Measurements from ENCODE around the gene PIGN.

PIGN gene

GRCh38 chr18:62105376-62105775, 81.5 kb downstream of the PIGN start:
- no peak for DNase-seq

DNA sequence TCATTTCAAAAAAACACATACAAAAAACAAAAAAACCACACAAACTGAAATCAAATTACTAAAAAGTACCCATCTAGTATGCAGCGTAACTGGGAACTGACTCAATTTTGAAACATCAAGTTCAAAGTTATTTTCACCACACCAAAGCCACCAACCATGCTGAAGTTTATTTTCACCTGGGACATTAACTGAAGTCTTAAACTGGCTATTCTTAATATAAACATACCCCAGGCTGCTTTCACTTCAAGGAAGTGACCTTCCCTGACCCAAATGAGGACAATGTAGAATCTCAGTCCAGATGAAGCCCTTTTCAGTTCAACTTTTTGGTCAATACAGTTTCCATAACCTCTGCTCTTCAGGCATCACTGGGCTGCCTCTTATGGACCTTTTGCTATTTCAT, 84.6 kb downstream of the PIGN start:
- DNase-seq = no peak

- DNase-seq = no peak
Measured at GRCh38 chr18:62101321-62101721, 85.5 kb downstream of the PIGN start.

DNA sequence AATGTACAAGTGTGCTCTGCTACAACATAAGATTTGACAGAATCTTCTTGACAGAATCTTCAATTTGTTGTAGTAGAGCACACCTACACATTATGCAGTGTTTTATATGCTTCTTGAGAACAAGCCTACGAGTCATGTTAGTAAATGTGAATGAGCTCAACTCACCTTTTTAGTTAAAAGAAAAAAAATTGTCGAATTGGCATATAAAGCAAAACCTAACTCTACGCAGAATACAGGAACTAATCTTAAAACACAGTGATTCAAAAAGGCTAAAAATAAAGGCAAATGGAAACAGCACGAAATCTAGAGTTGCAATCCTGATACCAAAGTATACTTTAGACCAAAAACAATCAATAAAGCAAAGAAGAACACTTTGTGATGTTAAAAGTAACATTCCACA, 87.9 kb downstream of the PIGN start:
- no peak for DNase-seq

- no peak for DNase-seq
Measured at GRCh38 chr18:62097698-62098097, 89.2 kb downstream of the PIGN start.

- DNase-seq = no peak
Measured at GRCh38 chr18:62091487-62092120, 95.3 kb downstream of the PIGN start.

DNA sequence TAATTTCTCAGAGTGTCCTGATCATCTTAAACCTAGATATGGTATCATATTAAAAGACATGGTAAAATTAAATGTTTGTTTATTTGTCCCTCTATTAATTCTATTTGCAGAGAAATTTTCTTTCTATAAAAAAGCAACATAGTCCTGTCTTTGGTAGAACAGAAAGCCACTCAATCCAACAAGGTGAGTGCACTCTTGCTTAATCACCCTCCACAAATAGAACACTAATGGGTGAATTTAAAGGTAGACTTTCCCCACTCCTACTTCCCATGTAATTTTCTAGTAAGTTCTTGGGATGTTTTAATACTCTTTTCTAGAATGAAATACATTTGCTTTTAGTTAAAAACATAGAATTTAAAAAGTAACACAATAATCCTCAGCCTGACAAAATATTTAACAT, 97.7 kb downstream of the PIGN start:
- no peak for DNase-seq

DNA sequence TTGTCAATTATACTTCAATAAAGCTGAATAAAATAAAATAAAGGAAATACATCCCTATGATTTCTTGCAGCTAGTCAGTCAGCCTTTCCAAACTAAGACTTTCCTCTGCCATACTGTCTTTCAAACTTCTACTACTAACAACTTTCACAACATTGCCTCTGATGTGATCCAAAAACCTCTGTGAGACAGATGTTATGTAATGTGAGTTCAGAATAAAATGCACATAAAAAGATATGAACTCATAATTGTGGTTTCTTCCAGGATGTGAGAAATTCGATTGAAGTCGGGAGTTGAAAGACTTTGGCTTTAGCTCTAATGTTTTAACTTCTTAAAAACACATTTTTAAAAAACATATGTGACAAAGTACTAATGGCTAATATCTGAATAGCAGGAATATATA, 98.7 kb downstream of the PIGN start:
- DNase-seq = no peak

- DNase-seq = no peak
Measured at GRCh38 chr18:62085756-62086155, 101.1 kb downstream of the PIGN start.

- no peak for DNase-seq
Measured at GRCh38 chr18:62081761-62082294, 105.0 kb downstream of the PIGN start.

DNA sequence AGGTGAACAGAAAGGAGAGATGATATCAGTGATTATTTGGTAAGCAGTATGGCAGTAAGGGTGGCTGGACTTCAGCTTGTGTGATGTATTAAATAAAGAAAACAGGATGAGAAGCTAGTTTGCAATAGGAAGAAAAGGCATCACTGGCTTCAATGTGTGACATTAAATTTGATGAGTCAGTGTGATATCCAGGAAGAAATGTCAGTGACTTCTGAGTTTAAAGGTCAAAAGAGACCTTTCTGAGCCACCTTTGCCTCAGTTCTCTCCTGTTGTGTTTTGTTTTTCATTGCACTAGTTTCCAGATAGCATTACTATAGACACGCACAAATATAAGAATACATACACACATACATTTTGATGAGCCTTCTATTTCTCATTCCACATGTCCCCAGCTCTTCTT, 105.6 kb downstream of the PIGN start:
- DNase-seq = no peak

- DNase-seq = no peak
Measured at GRCh38 chr18:62080172-62080900, 106.5 kb downstream of the PIGN start.

GRCh38 chr18:62073461-62074281, 113.2 kb downstream of the PIGN start:
- DNase-seq = no peak

DNA sequence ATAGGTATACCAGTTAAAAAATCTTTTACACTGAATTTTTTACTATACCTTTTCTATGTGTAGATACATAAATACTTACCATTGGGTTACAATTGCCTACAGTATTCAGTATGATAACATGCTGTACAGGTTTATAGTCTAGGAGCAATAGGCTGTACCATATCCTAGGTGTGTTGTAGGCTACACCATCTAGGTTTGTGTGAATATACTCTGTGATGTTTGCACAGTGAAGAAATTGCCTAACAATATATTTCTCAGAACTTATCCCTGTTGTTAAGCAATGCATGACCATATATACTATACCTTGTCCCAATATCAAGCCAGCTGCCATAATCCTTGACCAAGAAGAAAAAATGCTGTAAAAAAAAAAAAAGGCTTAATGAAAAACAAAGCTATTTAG, 114.5 kb downstream of the PIGN start:
- no peak for DNase-seq

DNA sequence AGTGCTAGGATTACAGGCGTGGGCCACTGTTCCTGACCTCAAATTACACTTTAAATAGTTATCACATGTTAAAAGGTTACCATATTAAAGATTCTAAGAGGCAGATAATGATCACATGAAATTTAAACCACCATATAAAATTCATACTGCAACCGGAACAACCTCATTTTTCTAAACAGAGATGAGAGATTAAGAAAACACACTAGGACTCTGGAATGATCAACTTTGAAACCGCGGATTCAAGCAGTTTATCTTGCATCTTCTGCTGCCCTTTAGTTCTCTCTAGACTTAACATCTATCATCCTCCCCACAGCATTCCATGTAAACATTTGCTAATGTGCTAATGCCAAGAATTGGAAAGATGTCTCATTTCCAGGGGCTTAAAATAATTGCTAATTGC, 115.8 kb downstream of the PIGN start:
- no peak for DNase-seq

DNA sequence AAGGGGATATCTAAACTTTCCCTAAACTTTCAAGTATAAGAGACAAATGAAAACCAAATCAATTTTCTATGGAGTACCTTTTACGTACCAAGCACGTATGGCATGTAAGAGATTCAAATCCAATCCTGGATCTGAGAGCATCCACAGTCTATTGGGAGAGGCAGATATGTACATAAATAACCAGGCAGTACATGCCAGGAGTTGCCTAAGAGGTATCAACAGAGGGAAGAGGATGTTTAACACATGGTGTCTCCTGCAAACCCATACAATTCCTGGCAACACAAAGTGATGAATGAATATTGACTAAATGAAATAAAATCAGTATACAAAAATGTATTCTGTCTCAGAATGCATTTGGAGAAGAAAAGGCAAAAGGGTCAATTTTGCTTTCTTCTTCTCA, 116.6 kb downstream of the PIGN start:
- DNase-seq = no peak

DNA sequence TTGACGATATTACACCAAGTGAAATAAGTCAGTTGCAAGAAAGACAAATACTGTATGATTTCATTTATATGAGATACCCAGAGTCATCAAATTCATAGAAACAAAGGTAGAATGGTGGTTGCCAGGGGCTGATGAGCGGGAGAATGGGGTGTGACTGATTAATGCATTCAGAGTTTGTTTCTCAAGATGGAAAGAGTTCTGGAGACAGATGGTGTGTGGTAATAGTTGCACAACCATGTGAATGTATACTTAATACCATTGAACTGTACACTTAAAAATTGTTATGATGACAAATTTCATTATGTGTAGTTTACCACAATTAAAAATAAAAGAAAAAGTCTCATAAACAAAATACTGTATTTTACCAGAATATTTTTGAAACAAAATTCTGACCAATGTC, 117.3 kb downstream of the PIGN start:
- no peak for DNase-seq

DNA sequence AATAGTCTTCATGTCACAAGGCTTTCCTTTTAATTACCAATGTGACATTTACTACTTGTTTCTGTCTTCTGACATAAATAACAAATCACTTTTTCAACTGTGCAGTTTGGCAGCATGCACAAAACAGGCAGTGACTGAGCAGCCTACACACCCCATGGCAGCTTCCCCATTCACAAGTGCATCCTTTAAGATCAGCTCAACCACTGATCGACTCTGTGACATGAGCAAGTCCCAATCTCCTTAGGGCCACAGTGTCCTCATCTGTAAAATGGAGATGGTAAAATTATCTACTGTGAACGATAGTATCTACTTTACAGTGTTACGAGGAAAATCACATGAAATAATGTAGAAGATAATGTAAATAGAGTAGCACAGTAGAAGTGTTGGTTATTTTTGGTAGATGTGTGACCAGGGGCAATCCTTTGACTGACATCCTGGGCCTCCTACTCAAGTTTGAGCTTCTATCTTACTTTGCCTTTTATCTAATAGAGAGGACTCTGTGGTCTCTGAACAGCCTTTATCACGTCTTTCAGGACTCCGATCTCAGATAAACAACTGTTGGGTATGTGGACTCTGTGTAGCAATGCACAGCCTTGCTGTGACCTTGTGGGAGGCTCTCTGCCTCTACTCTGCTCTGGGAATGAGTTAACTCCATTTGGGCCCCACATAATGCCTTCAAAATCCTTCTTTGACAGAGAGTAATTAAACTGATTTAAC, 120.6 kb downstream of the PIGN start:
- no peak for DNase-seq

GRCh38 chr18:62064361-62064760, 122.5 kb downstream of the PIGN start:
- no peak for DNase-seq

DNA sequence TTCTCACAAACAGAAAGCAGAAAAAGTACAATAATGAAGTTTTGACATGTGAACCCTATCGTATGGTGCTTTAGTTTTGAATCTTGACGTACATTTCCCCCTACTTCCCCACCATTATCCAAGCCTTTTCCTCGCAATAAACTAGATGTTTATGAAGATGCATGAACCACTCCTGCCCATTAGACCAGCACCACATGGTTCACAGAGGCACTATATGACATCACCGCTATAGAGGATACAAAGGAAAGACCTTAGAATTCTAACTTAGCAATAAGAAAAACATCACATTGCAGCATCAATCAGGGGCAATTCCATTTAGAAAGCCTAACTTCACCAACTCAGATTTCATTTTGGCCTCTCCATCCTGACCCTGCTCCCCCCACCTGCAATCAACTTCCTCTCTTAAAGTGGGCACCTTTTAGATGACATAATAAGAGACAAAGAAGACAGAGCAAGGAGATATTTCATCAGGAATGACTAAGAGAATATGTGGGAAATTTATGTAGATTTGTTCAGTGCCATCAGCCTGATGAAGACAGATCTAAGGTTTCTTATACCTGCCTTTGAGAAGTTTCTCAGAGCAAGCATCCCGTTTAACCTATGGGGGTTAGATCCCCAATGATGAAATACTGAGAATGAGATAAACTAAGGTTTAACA, 124.9 kb downstream of the PIGN start:
- DNase-seq = no peak

- no peak for DNase-seq
Measured at GRCh38 chr18:62060820-62061219, 126.0 kb downstream of the PIGN start.

DNA sequence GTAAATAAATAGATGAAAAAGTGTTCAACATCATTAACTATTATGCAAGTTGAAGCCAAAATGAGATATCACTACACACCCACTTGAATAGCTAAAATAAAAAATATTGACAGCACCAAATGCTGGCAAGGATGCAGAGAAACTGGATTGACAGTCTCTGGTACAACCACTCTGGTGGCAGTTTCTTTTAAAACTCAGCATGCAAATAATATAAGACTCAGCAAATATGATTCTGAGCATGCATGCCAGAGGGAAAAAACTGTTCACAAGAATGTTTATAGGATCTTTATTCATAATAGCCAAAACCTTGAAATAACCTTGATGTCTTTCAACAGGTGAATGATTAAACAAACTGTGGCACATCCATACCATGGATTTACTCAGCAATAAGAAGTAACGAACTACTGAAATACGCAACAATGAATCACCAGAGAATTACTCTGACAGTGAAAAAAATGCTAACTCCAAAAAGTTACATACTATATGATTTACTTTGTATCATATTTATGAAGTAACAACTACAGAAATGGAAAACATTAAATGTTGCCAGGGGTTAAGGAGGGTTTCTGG, 131.8 kb downstream of the PIGN start:
- no peak for DNase-seq
